ENCODE results near the gene ARID3B.

GRCh38 chr15:74593122-74593521 is 52.1 kb downstream of the ARID3B start:
- TF ChIP-seq CTCF (IDR thresholded peaks at IDR 0.05) (no peak), RXRA (IDR thresholded peaks at IDR 0.05; ENCODE audit: borderline replicate concordance, low read depth) (no peak)

Measured in SK-N-SH (cell line).